ENCODE results near the gene SIGLEC7.

DNA sequence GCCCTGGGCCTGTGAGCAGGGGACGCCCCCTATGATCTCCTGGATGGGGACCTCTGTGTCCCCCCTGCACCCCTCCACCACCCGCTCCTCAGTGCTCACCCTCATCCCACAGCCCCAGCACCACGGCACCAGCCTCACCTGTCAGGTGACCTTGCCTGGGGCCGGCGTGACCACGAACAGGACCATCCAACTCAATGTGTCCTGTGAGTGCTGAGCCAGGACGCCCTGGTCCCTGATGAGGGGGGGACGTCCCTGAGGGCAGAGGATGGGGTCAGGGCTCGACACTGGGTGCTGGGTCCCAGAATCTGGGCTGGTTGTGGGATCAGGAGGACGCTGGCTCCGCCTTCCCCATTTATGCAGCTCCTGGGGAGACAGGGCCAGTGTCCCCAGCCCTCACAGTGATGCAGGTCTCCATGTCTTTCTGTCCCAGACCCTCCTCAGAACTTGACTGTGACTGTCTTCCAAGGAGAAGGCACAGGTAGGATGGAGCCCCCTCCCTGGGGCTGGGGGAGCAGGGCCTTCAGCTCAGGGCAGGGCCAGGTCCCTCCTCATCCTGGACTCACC lies 2.5 kb downstream of the SIGLEC7 start:
- TF ChIP-seq, protein P1, sequence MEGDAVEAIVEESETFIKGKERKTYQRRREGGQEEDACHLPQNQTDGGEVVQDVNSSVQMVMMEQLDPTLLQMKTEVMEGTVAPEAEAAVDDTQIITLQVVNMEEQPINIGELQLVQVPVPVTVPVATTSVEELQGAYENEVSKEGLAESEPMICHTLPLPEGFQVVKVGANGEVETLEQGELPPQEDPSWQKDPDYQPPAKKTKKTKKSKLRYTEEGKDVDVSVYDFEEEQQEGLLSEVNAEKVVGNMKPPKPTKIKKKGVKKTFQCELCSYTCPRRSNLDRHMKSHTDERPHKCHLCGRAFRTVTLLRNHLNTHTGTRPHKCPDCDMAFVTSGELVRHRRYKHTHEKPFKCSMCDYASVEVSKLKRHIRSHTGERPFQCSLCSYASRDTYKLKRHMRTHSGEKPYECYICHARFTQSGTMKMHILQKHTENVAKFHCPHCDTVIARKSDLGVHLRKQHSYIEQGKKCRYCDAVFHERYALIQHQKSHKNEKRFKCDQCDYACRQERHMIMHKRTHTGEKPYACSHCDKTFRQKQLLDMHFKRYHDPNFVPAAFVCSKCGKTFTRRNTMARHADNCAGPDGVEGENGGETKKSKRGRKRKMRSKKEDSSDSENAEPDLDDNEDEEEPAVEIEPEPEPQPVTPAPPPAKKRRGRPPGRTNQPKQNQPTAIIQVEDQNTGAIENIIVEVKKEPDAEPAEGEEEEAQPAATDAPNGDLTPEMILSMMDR (IDR thresholded peaks at IDR 0.05) = no peak
- TF ChIP-seq POLR2A (IDR thresholded peaks at IDR 0.05; ENCODE audit: low read depth) = no peak

All from esophagus muscularis mucosa (tissue), 3 donors.